ENCODE measurements around the gene MAD1L1.

MAD1L1 gene

DNA sequence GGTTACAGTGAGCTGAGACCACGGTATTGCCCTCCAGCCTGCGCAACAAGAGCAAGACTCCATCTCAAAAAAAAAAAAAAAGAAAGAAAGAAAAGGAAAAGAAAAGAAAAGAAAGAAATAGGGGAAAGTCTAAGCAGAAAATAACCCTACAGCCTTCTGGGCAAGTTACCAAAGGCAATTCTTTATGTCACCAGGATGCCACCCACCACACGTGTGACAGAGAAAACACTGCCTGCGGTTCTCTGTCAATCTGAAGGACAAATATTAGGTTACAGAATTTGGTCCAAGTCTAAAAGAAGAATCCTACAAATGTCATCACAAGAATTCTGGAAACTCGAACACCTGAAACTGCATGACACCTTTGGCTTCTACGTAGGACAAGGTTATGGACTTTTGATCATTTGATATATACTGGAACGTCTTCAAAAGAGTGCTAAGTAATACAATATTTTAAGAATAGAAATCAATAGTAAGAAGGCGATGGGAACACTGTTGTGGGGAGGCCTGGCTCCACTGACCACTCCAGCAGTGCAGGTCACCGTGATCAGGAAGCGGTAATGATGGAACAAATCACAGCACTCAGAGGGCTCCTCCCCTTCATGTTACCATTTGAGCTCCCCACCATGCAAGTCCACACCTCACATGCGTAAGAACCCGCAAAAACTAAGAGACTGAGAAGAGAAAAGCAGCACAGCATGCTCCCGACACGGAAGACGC lies 75.8 kb downstream of the MAD1L1 start:
- TF ChIP-seq, protein P1, sequence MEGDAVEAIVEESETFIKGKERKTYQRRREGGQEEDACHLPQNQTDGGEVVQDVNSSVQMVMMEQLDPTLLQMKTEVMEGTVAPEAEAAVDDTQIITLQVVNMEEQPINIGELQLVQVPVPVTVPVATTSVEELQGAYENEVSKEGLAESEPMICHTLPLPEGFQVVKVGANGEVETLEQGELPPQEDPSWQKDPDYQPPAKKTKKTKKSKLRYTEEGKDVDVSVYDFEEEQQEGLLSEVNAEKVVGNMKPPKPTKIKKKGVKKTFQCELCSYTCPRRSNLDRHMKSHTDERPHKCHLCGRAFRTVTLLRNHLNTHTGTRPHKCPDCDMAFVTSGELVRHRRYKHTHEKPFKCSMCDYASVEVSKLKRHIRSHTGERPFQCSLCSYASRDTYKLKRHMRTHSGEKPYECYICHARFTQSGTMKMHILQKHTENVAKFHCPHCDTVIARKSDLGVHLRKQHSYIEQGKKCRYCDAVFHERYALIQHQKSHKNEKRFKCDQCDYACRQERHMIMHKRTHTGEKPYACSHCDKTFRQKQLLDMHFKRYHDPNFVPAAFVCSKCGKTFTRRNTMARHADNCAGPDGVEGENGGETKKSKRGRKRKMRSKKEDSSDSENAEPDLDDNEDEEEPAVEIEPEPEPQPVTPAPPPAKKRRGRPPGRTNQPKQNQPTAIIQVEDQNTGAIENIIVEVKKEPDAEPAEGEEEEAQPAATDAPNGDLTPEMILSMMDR (IDR thresholded peaks at IDR 0.05) = no peak

DNA sequence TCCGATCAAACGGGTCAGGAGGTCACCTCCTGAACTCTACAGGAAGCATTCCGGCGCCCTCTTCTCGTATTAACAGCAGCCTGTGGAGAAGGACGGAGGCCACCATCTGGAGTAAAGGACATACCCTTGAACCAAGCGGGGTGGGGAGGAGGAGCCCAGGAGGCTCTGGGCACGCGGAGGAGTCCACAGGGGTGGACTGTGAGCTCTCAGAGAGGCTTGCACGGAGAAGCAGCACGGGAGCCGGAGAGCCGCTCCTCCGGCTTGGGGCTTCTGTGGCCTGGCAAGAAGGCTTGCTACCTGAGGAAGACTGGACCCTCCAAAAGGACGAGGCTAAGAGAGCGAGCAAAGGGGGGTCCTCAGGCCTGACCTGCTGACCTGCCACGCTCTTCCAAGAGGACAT lies 77.9 kb downstream of the MAD1L1 start:
- TF ChIP-seq, protein P1 (IDR thresholded peaks at IDR 0.05) = no peak

DNA sequence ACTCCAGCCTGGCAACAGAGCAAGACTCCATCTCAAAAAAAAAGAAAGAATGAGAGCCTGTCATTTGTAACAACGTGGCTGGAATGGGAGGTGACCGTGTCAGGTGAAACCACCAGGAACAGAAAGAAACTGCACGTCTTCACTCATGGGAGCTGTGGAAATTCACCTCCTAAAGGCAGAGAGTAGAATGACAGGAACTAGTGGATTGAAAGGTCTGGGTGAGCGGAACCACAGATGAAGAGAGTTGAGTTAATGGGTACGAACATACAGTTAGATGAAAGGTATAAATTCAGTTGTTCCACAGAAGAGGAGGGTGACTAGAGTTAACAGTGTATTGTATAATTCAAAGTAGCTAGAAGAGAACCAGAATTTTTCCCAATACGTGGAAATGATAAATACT lies 78.6 kb downstream of the MAD1L1 start:
- TF ChIP-seq, protein P1 (IDR thresholded peaks at IDR 0.05) = no peak

DNA sequence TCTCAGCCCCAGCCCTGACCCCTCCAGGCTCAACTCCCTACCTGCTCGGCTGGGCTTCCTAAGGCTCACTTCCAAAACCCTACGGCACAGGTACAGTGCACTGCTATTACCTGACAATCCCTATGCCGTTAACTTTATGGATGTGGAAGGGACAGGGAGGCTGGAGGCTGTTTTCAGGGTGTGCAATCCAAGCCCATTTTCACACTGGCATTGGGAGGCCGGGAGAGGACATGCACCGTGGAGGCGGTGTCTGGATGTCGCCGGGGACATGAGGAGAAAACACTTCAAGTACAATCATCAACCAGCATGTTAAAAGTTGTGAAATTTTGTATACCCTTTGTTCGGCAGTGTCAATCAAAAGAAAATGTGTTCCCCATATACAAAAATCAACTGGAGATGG lies 80.1 kb downstream of the MAD1L1 start:
- TF ChIP-seq, protein P1 (IDR thresholded peaks at IDR 0.05) = no peak

DNA sequence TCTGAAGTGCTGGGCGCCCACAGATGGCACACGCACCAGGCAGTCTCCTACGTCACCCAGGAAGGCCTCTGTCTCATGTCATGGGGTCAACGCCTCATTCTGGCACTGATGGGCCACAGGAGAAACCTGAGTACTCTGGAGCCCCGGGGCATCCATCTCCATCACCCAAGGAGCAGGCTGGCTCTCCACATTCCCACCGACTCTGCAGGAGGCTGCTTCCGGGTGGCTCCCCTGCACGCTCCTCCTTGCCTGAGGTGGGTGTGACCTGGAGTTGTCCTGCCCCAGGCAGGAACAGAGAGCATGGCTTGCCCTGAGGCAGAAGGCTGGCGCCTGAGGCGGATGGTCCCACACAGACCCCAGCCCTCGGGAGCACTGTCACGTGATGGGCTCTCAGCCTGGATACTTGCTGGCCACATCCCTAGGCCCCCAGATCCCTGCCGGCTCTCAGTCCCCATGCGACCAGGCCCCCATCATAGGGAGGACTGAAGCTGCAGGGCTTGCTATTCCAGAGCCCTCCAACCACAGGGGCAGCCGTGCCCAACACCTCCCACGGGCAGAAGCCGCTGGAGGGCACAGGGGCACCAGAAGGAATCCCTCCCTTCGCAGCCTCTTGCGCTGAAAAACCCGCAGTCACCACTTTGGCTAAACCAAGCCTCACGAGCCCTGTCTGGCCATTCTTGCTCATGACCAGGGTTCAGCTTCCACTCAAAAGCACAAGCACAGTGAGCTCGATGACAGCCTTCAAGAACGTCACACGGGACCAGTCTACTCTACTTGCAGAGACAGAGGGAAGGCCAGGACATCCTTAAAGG lies 80.7 kb downstream of the MAD1L1 start:
- TF ChIP-seq, protein P1 (IDR thresholded peaks at IDR 0.05) = no peak

DNA sequence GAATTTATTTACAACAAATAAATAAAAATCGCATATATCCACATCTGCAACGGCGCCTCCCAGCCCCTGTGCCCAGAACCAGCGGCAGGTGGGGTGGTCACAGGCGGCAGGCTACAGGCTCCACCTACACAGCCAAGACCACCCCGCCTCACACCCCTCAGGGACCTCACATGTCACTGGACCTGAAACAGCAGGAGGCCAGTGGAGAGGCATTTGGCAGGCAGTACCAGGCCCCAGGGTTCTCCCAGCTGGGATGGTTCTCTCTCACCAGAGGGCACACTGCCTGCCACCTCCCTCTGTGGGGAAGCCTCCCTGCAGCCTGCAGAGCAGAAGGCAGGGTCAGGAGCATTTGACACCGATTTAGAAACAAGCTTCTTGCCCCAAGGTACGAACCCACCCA lies 81.5 kb downstream of the MAD1L1 start:
- TF ChIP-seq, protein P1 (IDR thresholded peaks at IDR 0.05) = no peak

DNA sequence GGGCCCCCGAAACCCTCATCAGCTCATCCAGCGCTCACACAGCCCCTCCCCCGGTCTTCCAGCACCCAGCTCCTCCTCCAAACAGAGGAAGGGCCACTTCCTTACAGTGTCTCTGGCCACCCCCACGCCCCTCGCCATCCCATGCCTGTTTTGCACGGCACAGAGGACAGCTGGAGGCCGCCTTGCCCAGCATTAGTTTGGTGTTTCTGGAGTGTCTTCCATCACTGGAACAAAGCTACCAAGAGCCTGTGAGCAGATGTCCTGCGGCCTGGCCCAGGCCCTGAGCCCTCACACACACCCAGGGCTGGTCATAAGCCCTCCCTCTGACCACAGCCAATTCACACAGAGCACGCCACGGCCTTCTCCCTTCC lies 82.3 kb downstream of the MAD1L1 start:
- TF ChIP-seq, protein P1 (IDR thresholded peaks at IDR 0.05) = no peak

All from LNCAP (cell line).